HG03575 (cell line): ENCODE results near the gene CDH5.

ENCODE experiments used
- ATAC-seq: cut with Tn5 transposase; IDR thresholded peaks from one replicate; pipeline ENCODE4 v1.9.1; 2021; ENCODE audit not compliant: unreplicated experiment, insufficient number of reproducible peaks, low FRiP score; ENCODE audit errors: extremely low read depth

CDH5 gene

DNA sequence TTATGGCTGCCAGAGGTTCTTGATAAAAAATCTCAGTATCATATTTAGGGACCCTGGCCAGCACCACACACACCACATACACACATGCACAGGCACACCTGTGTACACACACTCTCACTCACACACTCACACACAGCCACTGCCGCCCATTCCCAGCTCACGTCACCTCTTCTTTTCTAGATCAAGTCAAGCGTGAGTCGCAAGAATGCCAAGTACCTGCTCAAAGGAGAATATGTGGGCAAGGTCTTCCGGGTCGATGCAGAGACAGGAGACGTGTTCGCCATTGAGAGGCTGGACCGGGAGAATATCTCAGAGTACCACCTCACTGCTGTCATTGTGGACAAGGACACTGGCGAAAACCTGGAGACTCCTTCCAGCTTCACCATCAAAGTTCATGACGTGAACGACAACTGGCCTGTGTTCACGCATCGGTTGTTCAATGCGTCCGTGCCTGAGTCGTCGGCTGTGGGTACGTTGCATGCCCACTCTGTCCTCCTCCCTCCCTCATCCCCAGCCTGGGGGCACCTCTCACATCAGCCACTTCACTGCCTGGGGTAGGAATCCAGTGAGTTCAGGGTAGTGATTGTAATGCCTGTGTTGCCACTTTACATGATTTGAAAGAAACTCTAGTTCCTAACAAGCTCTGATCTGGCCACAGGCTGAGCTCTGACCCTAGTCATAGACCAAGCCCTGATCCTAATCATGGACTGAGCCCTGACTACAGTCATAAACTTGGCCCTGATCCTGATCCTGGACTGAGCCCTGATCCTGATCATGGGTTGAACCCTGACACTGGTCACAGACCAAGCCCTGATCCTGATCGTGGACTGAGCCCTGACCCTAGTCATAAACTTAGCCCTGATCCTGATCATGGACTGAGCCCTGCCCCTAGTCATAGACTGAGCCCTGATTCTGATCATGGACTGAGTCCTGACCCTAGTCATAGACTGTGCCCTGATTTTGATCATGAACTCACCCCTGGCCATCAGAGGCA is 20.4 kb downstream of the CDH5 start:
- ATAC-seq = no peak

DNA sequence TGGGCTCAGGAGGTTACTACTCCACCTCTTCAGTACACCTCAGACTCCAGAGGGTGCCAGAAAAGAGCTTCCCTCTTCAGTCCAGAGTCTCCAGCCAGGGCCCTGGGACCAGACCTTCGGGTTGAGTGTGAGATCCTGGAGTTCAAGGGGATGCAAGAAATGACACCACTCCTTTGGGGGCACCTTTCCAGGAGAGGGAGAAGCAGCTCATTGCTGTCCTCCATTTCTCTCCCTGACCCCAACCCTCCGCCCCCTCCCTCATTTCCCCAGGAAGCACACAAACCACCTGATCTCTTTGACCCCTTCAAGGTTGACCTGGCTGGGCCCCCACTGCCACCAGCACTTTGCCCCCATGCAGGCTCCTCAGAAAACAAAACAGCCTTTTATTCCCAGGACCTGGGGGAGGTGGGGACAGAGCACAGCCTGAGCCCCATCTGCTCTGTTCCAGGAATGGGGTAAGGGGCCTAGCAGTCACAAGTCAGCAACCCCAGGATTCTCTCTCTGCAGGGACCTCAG is 21.4 kb downstream of the CDH5 start:
- ATAC-seq = no peak

- no peak for ATAC-seq
Observed at GRCh38 chr16:66388350-66389139, 22.1 kb downstream of the CDH5 start.

- no peak for ATAC-seq
Observed at GRCh38 chr16:66389256-66390176, 23.0 kb downstream of the CDH5 start.

DNA sequence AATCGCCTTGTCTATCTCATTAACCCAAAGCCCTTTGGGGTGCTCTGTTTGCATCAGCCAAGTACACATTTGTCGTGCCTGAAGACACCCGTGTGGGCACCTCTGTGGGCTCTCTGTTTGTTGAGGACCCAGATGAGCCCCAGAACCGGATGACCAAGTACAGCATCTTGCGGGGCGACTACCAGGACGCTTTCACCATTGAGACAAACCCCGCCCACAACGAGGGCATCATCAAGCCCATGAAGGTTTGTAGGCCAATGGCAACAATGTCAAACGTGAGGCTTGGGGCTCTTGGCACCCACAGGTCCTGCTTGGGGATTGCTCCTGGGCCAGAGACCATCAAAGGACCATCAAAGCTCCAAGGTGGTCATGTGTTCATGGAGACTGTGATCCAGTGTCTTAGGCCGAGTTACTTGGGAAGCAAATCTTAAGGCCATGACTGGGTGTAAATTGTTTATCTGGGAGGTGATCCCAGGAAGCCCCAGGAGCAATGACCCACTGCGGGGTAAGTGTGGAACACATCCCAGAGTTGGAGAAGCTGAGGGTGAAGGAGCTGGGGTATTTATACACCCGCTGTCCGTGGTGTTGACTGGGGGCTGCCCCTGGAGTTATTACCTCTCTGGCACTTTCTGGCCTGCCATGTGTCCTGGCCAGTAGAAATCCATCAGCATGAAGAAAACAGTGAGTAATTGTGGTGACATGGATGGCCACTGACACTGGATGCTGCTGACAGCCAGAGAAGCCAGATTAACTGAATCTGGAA is 24.0 kb downstream of the CDH5 start:
- no peak for ATAC-seq

- ATAC-seq = no peak
Observed at GRCh38 chr16:66391726-66392670, 25.5 kb downstream of the CDH5 start.

- no peak for ATAC-seq
Observed at GRCh38 chr16:66395806-66396555, 29.5 kb downstream of the CDH5 start.

DNA sequence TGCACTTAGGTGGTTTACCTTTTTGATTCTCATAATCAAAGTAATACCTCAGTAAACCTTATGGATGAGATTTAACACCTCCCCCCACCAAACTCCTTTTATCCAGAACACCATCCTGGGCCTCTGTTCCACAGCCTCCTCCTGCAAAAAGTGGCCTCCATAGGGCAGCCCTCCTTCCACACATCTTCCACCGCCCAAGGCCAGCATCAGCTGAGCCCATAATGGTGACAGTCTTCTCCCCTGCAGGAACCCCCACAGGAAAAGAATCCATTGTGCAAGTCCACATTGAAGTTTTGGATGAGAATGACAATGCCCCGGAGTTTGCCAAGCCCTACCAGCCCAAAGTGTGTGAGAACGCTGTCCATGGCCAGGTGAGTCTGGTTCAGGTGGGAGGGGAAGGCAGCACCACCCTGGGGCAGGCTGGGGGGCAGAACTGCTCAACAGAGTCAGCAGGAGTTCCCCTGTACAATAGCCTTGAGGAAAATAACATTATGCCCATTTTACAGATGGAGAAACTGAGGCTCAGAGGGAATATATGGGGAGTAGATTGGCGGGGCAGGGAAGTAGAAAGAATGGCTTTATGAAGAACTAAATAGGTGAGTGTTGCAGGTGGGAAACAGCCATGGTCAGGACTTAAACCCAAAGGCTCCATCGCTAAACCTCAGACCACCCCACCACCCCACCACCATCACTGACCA is 31.4 kb downstream of the CDH5 start:
- no peak for ATAC-seq

GRCh38 chr16:66399031-66399430 is 32.5 kb downstream of the CDH5 start:
- ATAC-seq = no peak

DNA sequence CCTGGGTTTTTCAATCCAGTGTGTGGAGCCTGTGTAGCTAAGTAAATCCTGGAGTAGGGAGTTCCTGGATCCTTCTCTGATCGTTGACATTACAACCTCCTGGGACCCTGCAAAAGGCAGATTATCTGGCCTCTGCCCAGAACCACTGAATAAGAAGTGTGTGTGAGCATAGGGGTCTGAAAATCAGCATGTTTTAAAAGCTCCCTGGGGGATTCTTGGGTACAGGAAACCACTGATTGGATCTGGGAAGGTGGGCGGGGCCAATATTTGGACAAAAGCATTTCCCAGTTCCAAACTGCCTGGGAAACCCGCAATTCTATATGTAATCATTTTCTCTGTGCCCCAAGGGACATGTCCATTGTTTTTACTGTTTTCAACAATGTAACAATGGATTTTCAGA is 33.4 kb downstream of the CDH5 start:
- no peak for ATAC-seq

GRCh38 chr16:66400503-66401380 is 34.3 kb downstream of the CDH5 start:
- no peak for ATAC-seq

GRCh38 chr16:66401610-66402009 is 35.1 kb downstream of the CDH5 start:
- ATAC-seq = no peak

DNA sequence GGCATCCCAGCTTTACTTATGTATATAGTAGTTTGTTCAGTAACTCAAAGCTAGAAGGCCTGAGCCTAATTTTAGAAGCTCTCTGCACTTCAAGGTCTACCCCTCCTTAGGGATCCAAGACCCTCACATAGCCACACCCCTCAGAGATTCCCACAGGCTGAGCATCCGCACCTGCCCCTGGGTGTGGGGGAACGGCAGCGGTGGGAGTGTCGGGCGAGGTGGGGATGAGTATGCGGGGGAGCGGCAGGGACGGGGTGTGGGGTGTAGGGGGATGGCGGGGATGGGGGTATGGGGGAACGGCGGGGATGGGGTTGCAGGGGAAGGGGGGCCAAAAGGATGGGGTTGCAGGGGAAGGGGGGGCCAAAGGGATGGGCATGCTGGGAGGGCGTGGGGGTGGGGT is 35.7 kb downstream of the CDH5 start:
- ATAC-seq = no peak

DNA sequence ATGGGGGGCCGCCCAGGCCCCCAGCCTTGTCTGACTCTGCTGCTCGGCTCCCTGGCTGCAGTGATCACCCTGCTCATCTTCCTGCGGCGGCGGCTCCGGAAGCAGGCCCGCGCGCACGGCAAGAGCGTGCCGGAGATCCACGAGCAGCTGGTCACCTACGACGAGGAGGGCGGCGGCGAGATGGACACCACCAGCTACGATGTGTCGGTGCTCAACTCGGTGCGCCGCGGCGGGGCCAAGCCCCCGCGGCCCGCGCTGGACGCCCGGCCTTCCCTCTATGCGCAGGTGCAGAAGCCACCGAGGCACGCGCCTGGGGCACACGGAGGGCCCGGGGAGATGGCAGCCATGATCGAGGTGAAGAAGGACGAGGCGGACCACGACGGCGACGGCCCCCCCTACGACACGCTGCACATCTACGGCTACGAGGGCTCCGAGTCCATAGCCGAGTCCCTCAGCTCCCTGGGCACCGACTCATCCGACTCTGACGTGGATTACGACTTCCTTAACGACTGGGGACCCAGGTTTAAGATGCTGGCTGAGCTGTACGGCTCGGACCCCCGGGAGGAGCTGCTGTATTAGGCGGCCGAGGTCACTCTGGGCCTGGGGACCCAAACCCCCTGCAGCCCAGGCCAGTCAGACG is 36.2 kb downstream of the CDH5 start:
- no peak for ATAC-seq
